GM12878 (cell line): ENCODE data around the gene BACE2.

Experiments used
- CTCF ChIP-seq, 3 experiments: IDR thresholded peaks in 2 of 3; conservative IDR thresholded peaks in 1 of 3; 2 replicates each; pipeline ENCODE4 v1.5.1; 2011; ENCODE audit warnings: low read depth in 3 of 3, low read length in 3 of 3, mild to moderate bottlenecking in 3 of 3, control low read depth in 2 of 3, moderate library complexity in 2 of 3, inconsistent platforms in 1 of 3, mixed read lengths in 1 of 3; ENCODE audit not compliant: control insufficient read depth in 2 of 3, insufficient read depth in 1 of 3; ENCODE audit errors: extremely low read depth in 1 of 3
- HCFC1 ChIP-seq: fragments of 150-350 bp; IDR thresholded peaks from 2 replicates; pipeline ENCODE4 v1.6.1; 2014; ENCODE audit warnings: low read length
- HDGF ChIP-seq: fragments of 450-650 bp; IDR thresholded peaks from 2 replicates; pipeline ENCODE4 v1.6.1; 2016; ENCODE audit warnings: antibody characterized with exemption
- MAX ChIP-seq: IDR thresholded peaks from 2 replicates; pipeline ENCODE4 v1.6.1; 2012; ENCODE audit warnings: low read depth, low read length, improper control_type of control experiment
- MYB ChIP-seq: fragments of 150-350 bp; IDR thresholded peaks from 2 replicates; pipeline ENCODE4 v1.6.1; 2014; ENCODE audit warnings: mild to moderate bottlenecking, low read depth, low read length, borderline replicate concordance
- MYC ChIP-seq: IDR thresholded peaks from 2 replicates; pipeline ENCODE4 v1.6.1; 2011; ENCODE audit warnings: mild to moderate bottlenecking, low read length, moderate library complexity, inconsistent platforms; ENCODE audit not compliant: insufficient read depth, insufficient replicate concordance, insufficient read length, severe bottlenecking
- POLR2A ChIP-seq: IDR thresholded peaks from 2 replicates; pipeline ENCODE4 v1.6.1; 2011; ENCODE audit warnings: low read depth, mild to moderate bottlenecking, low read length
- SREBF1 ChIP-seq: IDR thresholded peaks from 2 replicates; pipeline ENCODE4 v1.6.1; 2012; ENCODE audit warnings: mild to moderate bottlenecking, low read length
- ZNF24 ChIP-seq: fragments of 450-650 bp; IDR thresholded peaks from 2 replicates; pipeline ENCODE4 v1.6.1; 2017; ENCODE audit warnings: antibody characterized with exemption, mild to moderate bottlenecking
- ZNF274 ChIP-seq: IDR thresholded peaks from one replicate; pipeline ENCODE4 v1.8.0; 2011; ENCODE audit not compliant: insufficient read length, insufficient read depth
- TF ChIP-seq, protein P1 (sequence below): fragments of 450-650 bp; IDR thresholded peaks from 2 replicates; pipeline ENCODE4 v1.6.1; 2017; ENCODE audit warnings: mild to moderate bottlenecking, moderate library complexity
- TF ChIP-seq, protein P2 (sequence below): IDR thresholded peaks from 2 replicates; pipeline ENCODE4 v1.6.1; 2012; ENCODE audit warnings: low read length, inconsistent platforms

GRCh38 chr21:41163091-41163490 is 4.9 kb upstream of the BACE2 start:
- TF ChIP-seq, protein P1, sequence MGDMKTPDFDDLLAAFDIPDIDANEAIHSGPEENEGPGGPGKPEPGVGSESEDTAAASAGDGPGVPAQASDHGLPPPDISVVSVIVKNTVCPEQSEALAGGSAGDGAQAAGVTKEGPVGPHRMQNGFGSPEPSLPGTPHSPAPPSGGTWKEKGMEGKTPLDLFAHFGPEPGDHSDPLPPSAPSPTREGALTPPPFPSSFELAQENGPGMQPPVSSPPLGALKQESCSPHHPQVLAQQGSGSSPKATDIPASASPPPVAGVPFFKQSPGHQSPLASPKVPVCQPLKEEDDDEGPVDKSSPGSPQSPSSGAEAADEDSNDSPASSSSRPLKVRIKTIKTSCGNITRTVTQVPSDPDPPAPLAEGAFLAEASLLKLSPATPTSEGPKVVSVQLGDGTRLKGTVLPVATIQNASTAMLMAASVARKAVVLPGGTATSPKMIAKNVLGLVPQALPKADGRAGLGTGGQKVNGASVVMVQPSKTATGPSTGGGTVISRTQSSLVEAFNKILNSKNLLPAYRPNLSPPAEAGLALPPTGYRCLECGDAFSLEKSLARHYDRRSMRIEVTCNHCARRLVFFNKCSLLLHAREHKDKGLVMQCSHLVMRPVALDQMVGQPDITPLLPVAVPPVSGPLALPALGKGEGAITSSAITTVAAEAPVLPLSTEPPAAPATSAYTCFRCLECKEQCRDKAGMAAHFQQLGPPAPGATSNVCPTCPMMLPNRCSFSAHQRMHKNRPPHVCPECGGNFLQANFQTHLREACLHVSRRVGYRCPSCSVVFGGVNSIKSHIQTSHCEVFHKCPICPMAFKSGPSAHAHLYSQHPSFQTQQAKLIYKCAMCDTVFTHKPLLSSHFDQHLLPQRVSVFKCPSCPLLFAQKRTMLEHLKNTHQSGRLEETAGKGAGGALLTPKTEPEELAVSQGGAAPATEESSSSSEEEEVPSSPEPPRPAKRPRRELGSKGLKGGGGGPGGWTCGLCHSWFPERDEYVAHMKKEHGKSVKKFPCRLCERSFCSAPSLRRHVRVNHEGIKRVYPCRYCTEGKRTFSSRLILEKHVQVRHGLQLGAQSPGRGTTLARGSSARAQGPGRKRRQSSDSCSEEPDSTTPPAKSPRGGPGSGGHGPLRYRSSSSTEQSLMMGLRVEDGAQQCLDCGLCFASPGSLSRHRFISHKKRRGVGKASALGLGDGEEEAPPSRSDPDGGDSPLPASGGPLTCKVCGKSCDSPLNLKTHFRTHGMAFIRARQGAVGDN = no peak
- TF ChIP-seq, protein P2, sequence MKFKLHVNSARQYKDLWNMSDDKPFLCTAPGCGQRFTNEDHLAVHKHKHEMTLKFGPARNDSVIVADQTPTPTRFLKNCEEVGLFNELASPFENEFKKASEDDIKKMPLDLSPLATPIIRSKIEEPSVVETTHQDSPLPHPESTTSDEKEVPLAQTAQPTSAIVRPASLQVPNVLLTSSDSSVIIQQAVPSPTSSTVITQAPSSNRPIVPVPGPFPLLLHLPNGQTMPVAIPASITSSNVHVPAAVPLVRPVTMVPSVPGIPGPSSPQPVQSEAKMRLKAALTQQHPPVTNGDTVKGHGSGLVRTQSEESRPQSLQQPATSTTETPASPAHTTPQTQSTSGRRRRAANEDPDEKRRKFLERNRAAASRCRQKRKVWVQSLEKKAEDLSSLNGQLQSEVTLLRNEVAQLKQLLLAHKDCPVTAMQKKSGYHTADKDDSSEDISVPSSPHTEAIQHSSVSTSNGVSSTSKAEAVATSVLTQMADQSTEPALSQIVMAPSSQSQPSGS = no peak
- TF ChIP-seq MYC (no peak), MYB (no peak), ZNF24 (no peak), CTCF (IDR thresholded peaks at IDR 0.05 in 2 of 3, conservative IDR thresholded peaks at IDR 0.05 in 1 of 3; ENCODE audit: control insufficient read depth in 2 of 3, extremely low read depth in 1 of 3, insufficient read depth in 1 of 3, low read depth in 3 of 3, low read length in 3 of 3) (no peak), ZNF274 (no peak), POLR2A (no peak), MAX (no peak), HCFC1 (no peak), HDGF (no peak), SREBF1 (no peak)
